ENCODE measurements around the gene FUT1. TPM values are rescaled to one million over a fixed set of nuclear protein-coding genes. Genes with fewer than 3 reads are reported as not detected.

Gene FUT1
- total RNA-seq, 2 donors from 2014 or later, result 14.8 to 79.1 TPM

GRCh38 chr19:48746738-48747575 is 5.5 kb downstream of the FUT1 start, which contains the start of gene IZUMO1:
Gene IZUMO1 (minus strand): TSS chr19:48746909. CDS start chr19:48745859, 1,050 bp downstream.
- Histone ChIP-seq H3K36me3 (replicated peaks in 1 of 2; ENCODE audit: insufficient read depth in 1 of 2, low read depth in 2 of 2) (no peaks in the 10 kb centered on the region), H3K27me3 (no peaks in the 10 kb centered on the region), H3K27ac (peak within 1 kb of the TSS; percentile 65 to 94 (median 69)), H3K4me1 (peaks cover 45% of the 10 kb centered on the region), H3K9me3 (no peaks in the 10 kb centered on the region), H3K4me3 (no peak within 1 kb of the TSS)
- no peak for TF ChIP-seq CTCF (IDR thresholded peaks at IDR 0.05)
- peak in 2 of 3 donors; percentile 29 to 42 for TF ChIP-seq POLR2A (IDR thresholded peaks at IDR 0.05)
- WGBS, 2 donors, result 17 to 35% methylated on average over 26 to 31 of the region's 31 CpGs
- ATAC-seq (peak; percentile 63), DNase-seq (peak; percentile 82 to 90 (median 82))
- intact Hi-C loops (cut with DNase I), result no loop called here

- H3K27me3 ChIP-seq, result no peaks in the 10 kb centered on the region
- DNase-seq (no peak), ATAC-seq (no peak)
- TF ChIP-seq CTCF (IDR thresholded peaks at IDR 0.05) (no peak), POLR2A (IDR thresholded peaks at IDR 0.05) (no peak)
- no peaks in the 10 kb centered on the region for H3K9me3 ChIP-seq
- no peaks in the 10 kb centered on the region for H3K36me3 ChIP-seq (replicated peaks in 1 of 2; ENCODE audit: insufficient read depth in 1 of 2, low read depth in 2 of 2)
- peak overlapping the region; percentile 65 to 94 (median 69) for H3K27ac ChIP-seq
- H3K4me1 ChIP-seq, result peaks cover 52% of the 10 kb centered on the region
- intact Hi-C loops (cut with DNase I), result no loop called here
- 78 to 85% methylated on average over 8 of the region's 8 CpGs for WGBS, 2 donors
- no peak overlapping the region for H3K4me3 ChIP-seq
Measured at GRCh38 chr19:48746110-48746509, 6.3 kb downstream of the FUT1 start.

GRCh38 chr19:48745208-48745995 is 7.0 kb downstream of the FUT1 start:
- intact Hi-C loops (cut with DNase I), result no loop called here
- peak; percentile 69 to 84 (median 76) for DNase-seq

GRCh38 chr19:48742096-48742495 is 10.3 kb downstream of the FUT1 start:
- Histone ChIP-seq H3K4me1 (peaks cover 54% of the 10 kb centered on the region), H3K27me3 (no peaks in the 10 kb centered on the region), H3K4me3 (no peak overlapping the region), H3K9me3 (no peaks in the 10 kb centered on the region), H3K36me3 (replicated peaks in 1 of 2; ENCODE audit: insufficient read depth in 1 of 2, low read depth in 2 of 2) (no peaks in the 10 kb centered on the region), H3K27ac (peak overlapping the region in 3 of 4 donors; percentile 84 to 93 (median 91))
- no peak for TF ChIP-seq POLR2A (IDR thresholded peaks at IDR 0.05)
- TF ChIP-seq CTCF (IDR thresholded peaks at IDR 0.05), result no peak
- ATAC-seq (no peak), DNase-seq (no peak)
- WGBS, 2 donors, result 83 to 86% methylated on average over 11 of the region's 11 CpGs
- intact Hi-C loops (cut with DNase I), result no loop called here

More at GRCh38 chr19:48745208-48745995, 7.0 kb downstream of the FUT1 start:
- WGBS, 2 donors, result 29 to 56% methylated on average over 30 to 32 of the region's 33 CpGs
- no peaks in the 10 kb centered on the region for H3K36me3 ChIP-seq (replicated peaks in 1 of 2; ENCODE audit: insufficient read depth in 1 of 2, low read depth in 2 of 2)
- ATAC-seq, result peak; percentile 54
- H3K4me1 ChIP-seq, result peaks cover 52% of the 10 kb centered on the region
- no peak for TF ChIP-seq POLR2A (IDR thresholded peaks at IDR 0.05)
- no peak for TF ChIP-seq CTCF (IDR thresholded peaks at IDR 0.05)
- no peaks in the 10 kb centered on the region for H3K9me3 ChIP-seq
- H3K27me3 ChIP-seq, result no peaks in the 10 kb centered on the region
- H3K4me3 ChIP-seq, result no peak overlapping the region
- peak overlapping the region in 2 of 4 donors; percentile 37 to 94 for H3K27ac ChIP-seq
